A673 (cell line): ENCODE data around the gene PGC.

Experiments
- CTCF ChIP-seq: fragments of 300-800, 200-600 bp; sonication (generic); conservative IDR thresholded peaks from 2 replicates; pipeline ENCODE4 v1.5.1; 2017; ENCODE audit warnings: low read depth, mild to moderate bottlenecking, antibody characterized with exemption, low read length, moderate library complexity, mixed read lengths
- EZH2 ChIP-seq: fragments of 200-600 bp; sonication (generic); IDR thresholded peaks from 2 replicates; pipeline ENCODE4 v1.6.1; 2017; ENCODE audit warnings: borderline replicate concordance, low read depth, mild to moderate bottlenecking, mixed read lengths, antibody characterized with exemption, low read length; ENCODE audit not compliant: poor library complexity, severe bottlenecking

GRCh38 chr6:41758641-41759035 is 11.4 kb upstream of the PGC start:
- no peak for TF ChIP-seq CTCF
- TF ChIP-seq EZH2, result no peak
